Measurements from ENCODE around the gene ACIN1. TPM values are rescaled to one million over a fixed set of nuclear protein-coding genes. Genes with fewer than 3 reads are reported as not detected.

The ACIN1 gene
- total and polyA plus RNA-seq, 2 of the 13 experiments (the other 11 are each of a cell fraction or from before 2014, with no cell fraction given) = 165 to 183 TPM

DNA sequence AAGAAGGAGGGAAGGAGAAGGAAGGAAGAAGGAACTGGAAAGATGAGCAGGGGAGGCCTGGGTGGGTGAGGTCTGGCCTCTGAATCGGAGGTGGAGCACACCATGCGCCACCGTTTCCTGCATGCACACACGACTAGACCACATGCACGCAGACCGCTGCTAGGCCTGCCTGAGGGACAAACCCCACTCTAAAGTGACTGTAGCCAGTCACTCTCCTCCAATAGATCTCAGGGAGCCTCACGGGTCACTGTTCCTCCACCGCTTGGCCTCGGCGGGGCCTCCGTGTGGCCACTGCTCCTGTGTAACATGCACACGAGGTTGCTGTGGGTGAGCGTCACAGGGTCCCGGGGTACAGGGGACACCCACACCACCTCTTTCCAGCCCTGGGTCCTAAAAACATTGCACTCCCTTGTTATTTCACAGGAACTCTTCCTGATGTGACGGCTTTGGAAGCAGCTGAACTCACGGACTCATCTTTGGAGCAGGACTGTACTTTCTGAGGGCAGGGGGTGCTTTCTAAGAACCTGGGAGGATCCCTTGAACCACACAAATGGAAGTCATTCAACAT lies 41.7 kb upstream of the ACIN1 start:
- Histone ChIP-seq H3K9me3 (ENCODE audit: low read length) (no peaks in the 10 kb centered on the region), H3K4me3 (replicated peaks in 1 of 3; ENCODE audit: insufficient read depth in 1 of 3, low read depth in 2 of 3, low read length in 3 of 3) (no peak overlapping the region; a peak in 1 of 6 replicates), H3K4me1 (ENCODE audit: insufficient read depth, low read length) (peaks cover 17% of the 10 kb centered on the region), H4K20me1 (ENCODE audit: insufficient read depth, low read length) (no peaks in the 10 kb centered on the region), H3K27me3 (ENCODE audit: control insufficient read depth in 1 of 2, insufficient read depth in 2 of 2, low read length in 2 of 2) (peaks cover 11 to 57% of the 10 kb centered on the region in 2 experiments), H3K27ac (ENCODE audit: extremely low read length, insufficient read depth, low read length) (no peak overlapping the region), H3K9ac (ENCODE audit: insufficient read depth, low read depth, low read length) (no peak overlapping the region), H2AFZ (ENCODE audit: low read length) (no peak overlapping the region), H3K79me2 (ENCODE audit: insufficient read depth, low read length) (no peaks in the 10 kb centered on the region), H3K36me3 (replicated peaks in 1 of 2; ENCODE audit: control insufficient read depth in 1 of 2, insufficient read depth in 2 of 2, low read length in 2 of 2) (no peaks in the 10 kb centered on the region), H3K4me2 (ENCODE audit: low read depth, low read length) (peak overlapping the region; percentile 29)
- intact Hi-C loops (cut with micrococcal nuclease; ENCODE audit: unreplicated experiment) = no loop called here
- ChIA-PET POLR2A (no interaction called here), CTCF (ENCODE audit: low intra/inter-chr PET ratio, low total read pairs) (interaction anchor here (1.1 kb wide), 2 partner anchors 16 kb away, joined by 4 to 5 read pairs; no protein-coding TSS in a partner anchor)
- 29% methylated on average over 16 of the region's 16 CpGs for WGBS (ENCODE audit: low lambda C conversion rate)
- FAIRE-seq (peak; percentile 51), DNase-seq (ENCODE audit: low spot score) (no peak), ATAC-seq (peak; percentile 60)
- no TSS peak for BruUV-seq (replicated peaks)
- in situ Hi-C loops (cut with HindIII; ENCODE audit: extremely low pct_ligation_motif_present, low pct_unique_long_range_greater_than_20kb) = no loop called here
- TF ChIP-seq EED (CRISPR knock-in tag; IDR thresholded peaks at IDR 0.05) = peak; percentile 78
- 0 out of 2 replicates have a peak, but pooled peaks have one; percentile 8 for TF ChIP-seq MAX (IDR thresholded peaks at IDR 0.05)
- no peak for TF ChIP-seq MAZ (IDR thresholded peaks at IDR 0.05; ENCODE audit: borderline replicate concordance, low read depth, low read length)
- peak; percentile 35; the same call in 1 of the 2 replicates for TF ChIP-seq MAZ (CRISPR knock-in tag; IDR thresholded peaks at IDR 0.05; ENCODE audit: low read depth)
- peak; percentile 5; the same call in 1 of the 2 replicates for TF ChIP-seq ZNF598 (CRISPR knock-in tag; IDR thresholded peaks at IDR 0.05; ENCODE audit: borderline replicate concordance)
- peak; percentile 27; the same call in 1 of the 2 replicates for TF ChIP-seq ZNF768 (CRISPR knock-in tag; IDR thresholded peaks at IDR 0.05)
- 0 out of 2 replicates have a peak, but pooled peaks have one; percentile 21 for TF ChIP-seq ZFX (CRISPR knock-in tag; IDR thresholded peaks at IDR 0.05; ENCODE audit: low read depth)
- TF ChIP-seq, protein P1, sequence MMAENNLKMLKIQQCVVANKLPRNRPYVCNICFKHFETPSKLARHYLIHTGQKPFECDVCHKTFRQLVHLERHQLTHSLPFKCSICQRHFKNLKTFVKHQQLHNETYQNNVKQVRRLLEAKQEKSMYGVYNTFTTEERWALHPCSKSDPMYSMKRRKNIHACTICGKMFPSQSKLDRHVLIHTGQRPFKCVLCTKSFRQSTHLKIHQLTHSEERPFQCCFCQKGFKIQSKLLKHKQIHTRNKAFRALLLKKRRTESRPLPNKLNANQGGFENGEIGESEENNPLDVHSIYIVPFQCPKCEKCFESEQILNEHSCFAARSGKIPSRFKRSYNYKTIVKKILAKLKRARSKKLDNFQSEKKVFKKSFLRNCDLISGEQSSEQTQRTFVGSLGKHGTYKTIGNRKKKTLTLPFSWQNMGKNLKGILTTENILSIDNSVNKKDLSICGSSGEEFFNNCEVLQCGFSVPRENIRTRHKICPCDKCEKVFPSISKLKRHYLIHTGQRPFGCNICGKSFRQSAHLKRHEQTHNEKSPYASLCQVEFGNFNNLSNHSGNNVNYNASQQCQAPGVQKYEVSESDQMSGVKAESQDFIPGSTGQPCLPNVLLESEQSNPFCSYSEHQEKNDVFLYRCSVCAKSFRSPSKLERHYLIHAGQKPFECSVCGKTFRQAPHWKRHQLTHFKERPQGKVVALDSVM (CRISPR knock-in tag; IDR thresholded peaks at IDR 0.05) = peak; percentile 20; the same call in 1 of the 2 replicates
- TF ChIP-seq, protein P2, sequence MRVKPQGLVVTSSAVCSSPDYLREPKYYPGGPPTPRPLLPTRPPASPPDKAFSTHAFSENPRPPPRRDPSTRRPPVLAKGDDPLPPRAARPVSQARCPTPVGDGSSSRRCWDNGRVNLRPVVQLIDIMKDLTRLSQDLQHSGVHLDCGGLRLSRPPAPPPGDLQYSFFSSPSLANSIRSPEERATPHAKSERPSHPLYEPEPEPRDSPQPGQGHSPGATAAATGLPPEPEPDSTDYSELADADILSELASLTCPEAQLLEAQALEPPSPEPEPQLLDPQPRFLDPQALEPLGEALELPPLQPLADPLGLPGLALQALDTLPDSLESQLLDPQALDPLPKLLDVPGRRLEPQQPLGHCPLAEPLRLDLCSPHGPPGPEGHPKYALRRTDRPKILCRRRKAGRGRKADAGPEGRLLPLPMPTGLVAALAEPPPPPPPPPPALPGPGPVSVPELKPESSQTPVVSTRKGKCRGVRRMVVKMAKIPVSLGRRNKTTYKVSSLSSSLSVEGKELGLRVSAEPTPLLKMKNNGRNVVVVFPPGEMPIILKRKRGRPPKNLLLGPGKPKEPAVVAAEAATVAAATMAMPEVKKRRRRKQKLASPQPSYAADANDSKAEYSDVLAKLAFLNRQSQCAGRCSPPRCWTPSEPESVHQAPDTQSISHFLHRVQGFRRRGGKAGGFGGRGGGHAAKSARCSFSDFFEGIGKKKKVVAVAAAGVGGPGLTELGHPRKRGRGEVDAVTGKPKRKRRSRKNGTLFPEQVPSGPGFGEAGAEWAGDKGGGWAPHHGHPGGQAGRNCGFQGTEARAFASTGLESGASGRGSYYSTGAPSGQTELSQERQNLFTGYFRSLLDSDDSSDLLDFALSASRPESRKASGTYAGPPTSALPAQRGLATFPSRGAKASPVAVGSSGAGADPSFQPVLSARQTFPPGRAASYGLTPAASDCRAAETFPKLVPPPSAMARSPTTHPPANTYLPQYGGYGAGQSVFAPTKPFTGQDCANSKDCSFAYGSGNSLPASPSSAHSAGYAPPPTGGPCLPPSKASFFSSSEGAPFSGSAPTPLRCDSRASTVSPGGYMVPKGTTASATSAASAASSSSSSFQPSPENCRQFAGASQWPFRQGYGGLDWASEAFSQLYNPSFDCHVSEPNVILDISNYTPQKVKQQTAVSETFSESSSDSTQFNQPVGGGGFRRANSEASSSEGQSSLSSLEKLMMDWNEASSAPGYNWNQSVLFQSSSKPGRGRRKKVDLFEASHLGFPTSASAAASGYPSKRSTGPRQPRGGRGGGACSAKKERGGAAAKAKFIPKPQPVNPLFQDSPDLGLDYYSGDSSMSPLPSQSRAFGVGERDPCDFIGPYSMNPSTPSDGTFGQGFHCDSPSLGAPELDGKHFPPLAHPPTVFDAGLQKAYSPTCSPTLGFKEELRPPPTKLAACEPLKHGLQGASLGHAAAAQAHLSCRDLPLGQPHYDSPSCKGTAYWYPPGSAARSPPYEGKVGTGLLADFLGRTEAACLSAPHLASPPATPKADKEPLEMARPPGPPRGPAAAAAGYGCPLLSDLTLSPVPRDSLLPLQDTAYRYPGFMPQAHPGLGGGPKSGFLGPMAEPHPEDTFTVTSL (CRISPR knock-in tag; IDR thresholded peaks at IDR 0.05; ENCODE audit: borderline replicate concordance) = no peak
- peak; percentile 69; the same call in 1 of the 2 replicates for TF ChIP-seq ZNF605 (CRISPR knock-in tag; IDR thresholded peaks at IDR 0.05)
- 0 out of 2 replicates have a peak, but pooled peaks have one; percentile 17 for TF ChIP-seq BCL6 (CRISPR knock-in tag; IDR thresholded peaks at IDR 0.05)
- no peak for TF ChIP-seq PCBP2 (optimal IDR thresholded peaks at IDR 0.05; ENCODE audit: low read depth, low read length, poor library complexity, severe bottlenecking)
- no peak for TF ChIP-seq ERF (CRISPR knock-in tag; IDR thresholded peaks at IDR 0.05)
- peak; percentile 65; the same call in 1 of the 2 replicates for TF ChIP-seq NRL (CRISPR knock-in tag; IDR thresholded peaks at IDR 0.05; ENCODE audit: borderline replicate concordance)
- peak; percentile 8 for TF ChIP-seq XRCC5 (optimal IDR thresholded peaks at IDR 0.05; ENCODE audit: low read length)
- peak; percentile 35; the same call in 1 of the 2 replicates for TF ChIP-seq ZNF7 (CRISPR knock-in tag; IDR thresholded peaks at IDR 0.05)

All from HepG2 (cell line).